Glutamatergic neuron (in vitro differentiated cells): ENCODE results near the gene VCX3A. TPM values are rescaled to one million over a fixed set of nuclear protein-coding genes. Genes with fewer than 3 reads are reported as not detected.

Experiments
- DNase-seq: peaks from one replicate; pipeline ENCODE4 v3.0.0; 2022
- H3K27ac Mint-ChIP-seq: one replicate; pipeline ENCODE4 v1.8.0; 2020; ENCODE audit warnings: mild to moderate bottlenecking, mixed read lengths, inconsistent platforms; ENCODE audit not compliant: unreplicated experiment
- H3K27me3 Mint-ChIP-seq: one replicate; pipeline ENCODE4 v1.8.0; 2020; ENCODE audit warnings: mild to moderate bottlenecking, moderate library complexity, mixed read lengths, inconsistent platforms; ENCODE audit not compliant: unreplicated experiment
- H3K36me3 Mint-ChIP-seq: one replicate; pipeline ENCODE4 v1.8.0; 2020; ENCODE audit warnings: mild to moderate bottlenecking, mixed read lengths, inconsistent platforms; ENCODE audit not compliant: unreplicated experiment
- H3K4me1 Mint-ChIP-seq: one replicate; pipeline ENCODE4 v1.8.0; 2020; ENCODE audit warnings: mild to moderate bottlenecking, low read depth, mixed read lengths, inconsistent platforms; ENCODE audit not compliant: unreplicated experiment
- H3K4me3 Mint-ChIP-seq: one replicate; pipeline ENCODE4 v1.8.0; 2020; ENCODE audit warnings: mild to moderate bottlenecking, mixed read lengths, inconsistent platforms; ENCODE audit not compliant: unreplicated experiment
- H3K9me3 Mint-ChIP-seq: one replicate; pipeline ENCODE4 v1.8.0; 2020; ENCODE audit warnings: mild to moderate bottlenecking, moderate library complexity, mixed read lengths, inconsistent platforms; ENCODE audit not compliant: unreplicated experiment
- total RNA-seq: library from RNA; stranded (reverse); fragmentation: NEBNext Ultra II Directional; extraction: Animal tissue kit (Norgen Biotek cat#: 25700); gene quantifications from one replicate; pipeline ENCODE4 v1.2.1, GENCODE V29; 2021; ENCODE audit not compliant: unreplicated experiment
- TF ChIP-seq, protein P1 (sequence below): fragments of 200-600 bp; sonication (generic); IDR thresholded peaks from one replicate; pipeline ENCODE4 v1.5.0; 2021; ENCODE audit not compliant: partially characterized antibody, unreplicated experiment

VCX3A gene
- total RNA-seq, 1 donor from 2014 or later = not detected

DNA sequence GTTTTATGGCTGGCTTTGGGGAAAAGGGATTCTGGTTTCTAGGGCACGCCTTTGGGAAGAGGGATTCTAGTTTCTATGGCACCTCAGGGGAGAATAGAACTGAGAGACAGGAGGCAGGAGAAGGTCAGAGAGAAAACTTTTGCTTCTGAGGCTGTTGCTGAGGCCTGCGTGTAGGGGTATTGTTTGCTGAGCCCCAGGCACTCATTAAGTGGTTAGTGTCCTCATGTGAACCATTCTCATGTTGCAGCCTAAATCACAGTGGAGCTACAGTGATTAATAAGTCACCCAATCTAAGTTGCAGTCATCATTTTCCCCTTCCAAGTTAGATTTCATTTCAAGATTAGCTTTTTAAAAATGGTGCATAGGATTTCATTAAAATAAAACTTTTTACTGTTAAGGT is 29.0 kb downstream of the VCX3A start:
- Mint-ChIP-seq H3K4me1 (no peaks in the 10 kb centered on the region), H3K27ac (no peak overlapping the region), H3K36me3 (no peaks in the 10 kb centered on the region), H3K27me3 (no peaks in the 10 kb centered on the region), H3K4me3 (no peak overlapping the region), H3K9me3 (no peaks in the 10 kb centered on the region)
- no peak for DNase-seq
- TF ChIP-seq, protein P1, sequence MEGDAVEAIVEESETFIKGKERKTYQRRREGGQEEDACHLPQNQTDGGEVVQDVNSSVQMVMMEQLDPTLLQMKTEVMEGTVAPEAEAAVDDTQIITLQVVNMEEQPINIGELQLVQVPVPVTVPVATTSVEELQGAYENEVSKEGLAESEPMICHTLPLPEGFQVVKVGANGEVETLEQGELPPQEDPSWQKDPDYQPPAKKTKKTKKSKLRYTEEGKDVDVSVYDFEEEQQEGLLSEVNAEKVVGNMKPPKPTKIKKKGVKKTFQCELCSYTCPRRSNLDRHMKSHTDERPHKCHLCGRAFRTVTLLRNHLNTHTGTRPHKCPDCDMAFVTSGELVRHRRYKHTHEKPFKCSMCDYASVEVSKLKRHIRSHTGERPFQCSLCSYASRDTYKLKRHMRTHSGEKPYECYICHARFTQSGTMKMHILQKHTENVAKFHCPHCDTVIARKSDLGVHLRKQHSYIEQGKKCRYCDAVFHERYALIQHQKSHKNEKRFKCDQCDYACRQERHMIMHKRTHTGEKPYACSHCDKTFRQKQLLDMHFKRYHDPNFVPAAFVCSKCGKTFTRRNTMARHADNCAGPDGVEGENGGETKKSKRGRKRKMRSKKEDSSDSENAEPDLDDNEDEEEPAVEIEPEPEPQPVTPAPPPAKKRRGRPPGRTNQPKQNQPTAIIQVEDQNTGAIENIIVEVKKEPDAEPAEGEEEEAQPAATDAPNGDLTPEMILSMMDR = no peak

DNA sequence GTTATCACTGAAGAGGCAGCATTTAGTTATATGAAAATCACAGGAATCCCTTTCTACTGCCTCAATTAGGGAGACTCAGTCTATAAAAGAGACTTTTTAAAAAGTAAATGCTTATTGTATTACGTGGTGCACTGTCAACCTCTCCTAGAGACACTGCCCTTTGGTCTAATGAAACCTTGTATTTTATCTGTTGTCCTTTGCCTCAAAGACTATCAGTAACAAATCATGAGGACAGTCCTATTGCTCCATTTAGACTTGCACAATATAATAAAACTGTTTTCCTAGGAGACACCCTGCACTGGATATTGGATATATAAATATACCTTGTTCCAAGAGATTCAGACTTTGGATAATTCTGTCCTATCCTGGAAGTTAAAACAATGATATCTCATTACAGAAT is 34.2 kb downstream of the VCX3A start:
- Mint-ChIP-seq H3K36me3 (no peaks in the 10 kb centered on the region), H3K27ac (no peak overlapping the region), H3K4me1 (no peaks in the 10 kb centered on the region), H3K27me3 (no peaks in the 10 kb centered on the region), H3K9me3 (no peaks in the 10 kb centered on the region), H3K4me3 (no peak overlapping the region)
- TF ChIP-seq, protein P1 = no peak
- no peak for DNase-seq

DNA sequence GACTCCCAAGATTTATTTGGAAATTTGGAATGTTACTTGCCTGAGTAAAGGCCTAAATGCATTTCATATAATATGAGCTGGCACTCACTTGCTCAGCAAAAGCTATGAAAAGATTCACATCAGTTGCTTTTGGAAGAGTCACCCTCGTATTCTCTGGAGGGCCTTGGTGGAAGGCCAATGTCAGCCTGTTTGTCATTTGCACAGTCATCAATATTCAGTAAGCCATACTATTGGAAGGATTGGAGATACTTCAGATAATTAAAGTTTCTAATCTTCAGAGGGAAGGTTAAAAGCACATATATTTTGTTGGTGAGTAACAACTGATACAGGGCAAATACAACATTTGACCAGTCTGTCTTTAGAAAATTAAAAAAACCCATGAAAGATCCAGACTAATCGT is 36.6 kb downstream of the VCX3A start:
- no peak for DNase-seq
- no peaks in the 10 kb centered on the region for H3K9me3 Mint-ChIP-seq
- H3K27me3 Mint-ChIP-seq = no peaks in the 10 kb centered on the region
- H3K4me1 Mint-ChIP-seq = no peaks in the 10 kb centered on the region
- no peak overlapping the region for H3K27ac Mint-ChIP-seq
- TF ChIP-seq, protein P1 = no peak
- no peak overlapping the region for H3K4me3 Mint-ChIP-seq
- no peaks in the 10 kb centered on the region for H3K36me3 Mint-ChIP-seq
